ENCODE measurements around the gene PRKN. TPM values are rescaled to one million over a fixed set of nuclear protein-coding genes. Genes with fewer than 3 reads are reported as not detected.

PRKN gene
- total RNA-seq, 1 experiment from 2014 or later = 2.0 TPM

DNA sequence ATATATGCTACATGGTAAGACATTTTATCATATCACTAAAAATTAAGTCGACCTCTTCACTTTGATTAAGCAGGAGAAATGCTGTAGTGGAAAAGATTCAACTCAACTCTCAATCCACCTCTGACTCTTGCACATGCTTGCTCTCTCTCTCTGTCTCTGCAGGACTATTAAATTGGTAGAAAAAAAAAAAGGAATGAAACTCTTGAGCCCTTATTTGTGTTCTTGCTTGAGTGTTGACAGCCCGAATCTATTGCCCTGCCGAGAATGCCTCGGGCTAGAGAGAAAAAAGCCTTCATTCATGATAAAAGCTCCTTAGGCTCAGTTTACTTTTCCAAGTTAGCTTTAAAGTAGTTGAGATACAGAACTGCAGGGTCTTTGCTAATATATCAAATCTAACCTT, 722.2 kb downstream of the PRKN start:
- Histone ChIP-seq H3K27ac (ENCODE audit: insufficient read length, low read depth, low read length) (no peak overlapping the region), H3K4ac (ENCODE audit: low read depth, low read length) (no peak overlapping the region), H4K8ac (replicated peaks; ENCODE audit: insufficient read length, low read depth, low read length) (no peak overlapping the region), H2BK120ac (ENCODE audit: low read depth, low read length, poor library complexity, severe bottlenecking) (no peak overlapping the region), H2BK15ac (ENCODE audit: low read depth, low read length) (no peak overlapping the region), H2BK5ac (ENCODE audit: insufficient read length, low read length) (no peak overlapping the region), H3K23ac (ENCODE audit: insufficient read length, low read depth, low read length) (no peak overlapping the region), H3K79me1 (ENCODE audit: insufficient read depth, low read depth, low read length, poor library complexity, severe bottlenecking) (no peaks in the 10 kb centered on the region), H4K5ac (ENCODE audit: insufficient read length, low read depth, low read length) (no peak overlapping the region), H3K4me2 (ENCODE audit: insufficient read depth, insufficient read length, low read length) (no peak overlapping the region), H2AK5ac (ENCODE audit: insufficient read length, low read length) (no peak overlapping the region), H4K91ac (ENCODE audit: insufficient read length, low read depth, low read length) (no peak overlapping the region), H3K56ac (ENCODE audit: insufficient read length, low read depth, low read length) (no peak overlapping the region), H3K27me3 (ENCODE audit: insufficient read depth, low read length) (no peaks in the 10 kb centered on the region), H3K18ac (ENCODE audit: insufficient read length, low read depth, low read length) (no peak overlapping the region), H3K23me2 (ENCODE audit: insufficient read length, low read depth, low read length, poor library complexity, severe bottlenecking) (no peaks in the 10 kb centered on the region), H2AFZ (ENCODE audit: low read length) (no peak overlapping the region), H3T11ph (ENCODE audit: low read length) (no peak overlapping the region), H3K4me1 (ENCODE audit: insufficient read depth, low read length) (no peaks in the 10 kb centered on the region), H3K9me3 (ENCODE audit: control insufficient read depth, low read depth, low read length) (no peaks in the 10 kb centered on the region), H3K14ac (ENCODE audit: insufficient read depth, low read length) (no peak overlapping the region), H3K79me2 (ENCODE audit: insufficient read depth, low read length) (no peaks in the 10 kb centered on the region), H4K20me1 (ENCODE audit: control insufficient read depth, insufficient read depth, insufficient read length) (no peaks in the 10 kb centered on the region), H2BK12ac (ENCODE audit: insufficient read length, low read depth, low read length) (no peak overlapping the region), H3K9ac (ENCODE audit: extremely low read depth, insufficient read length, low read length) (no peak overlapping the region), H2BK20ac (ENCODE audit: low read depth, low read length, poor library complexity, severe bottlenecking) (no peak overlapping the region)
- Mint-ChIP-seq H3K36me3 (ENCODE audit: insufficient read depth in 1 of 3, low read depth in 3 of 3) (no peaks in the 10 kb centered on the region), H3K27me3 (ENCODE audit: low read depth) (no peaks in the 10 kb centered on the region), H3K4me3 (no peak overlapping the region), H3K4me1 (peaks cover 4 to 5% of the 10 kb centered on the region in 2 experiments; a peak in 3 of 4 replicates), H3K27ac (no peak overlapping the region), H3K9me3 (no peaks in the 10 kb centered on the region)
- DNase-seq = no peak
- TF ChIP-seq, protein P1, sequence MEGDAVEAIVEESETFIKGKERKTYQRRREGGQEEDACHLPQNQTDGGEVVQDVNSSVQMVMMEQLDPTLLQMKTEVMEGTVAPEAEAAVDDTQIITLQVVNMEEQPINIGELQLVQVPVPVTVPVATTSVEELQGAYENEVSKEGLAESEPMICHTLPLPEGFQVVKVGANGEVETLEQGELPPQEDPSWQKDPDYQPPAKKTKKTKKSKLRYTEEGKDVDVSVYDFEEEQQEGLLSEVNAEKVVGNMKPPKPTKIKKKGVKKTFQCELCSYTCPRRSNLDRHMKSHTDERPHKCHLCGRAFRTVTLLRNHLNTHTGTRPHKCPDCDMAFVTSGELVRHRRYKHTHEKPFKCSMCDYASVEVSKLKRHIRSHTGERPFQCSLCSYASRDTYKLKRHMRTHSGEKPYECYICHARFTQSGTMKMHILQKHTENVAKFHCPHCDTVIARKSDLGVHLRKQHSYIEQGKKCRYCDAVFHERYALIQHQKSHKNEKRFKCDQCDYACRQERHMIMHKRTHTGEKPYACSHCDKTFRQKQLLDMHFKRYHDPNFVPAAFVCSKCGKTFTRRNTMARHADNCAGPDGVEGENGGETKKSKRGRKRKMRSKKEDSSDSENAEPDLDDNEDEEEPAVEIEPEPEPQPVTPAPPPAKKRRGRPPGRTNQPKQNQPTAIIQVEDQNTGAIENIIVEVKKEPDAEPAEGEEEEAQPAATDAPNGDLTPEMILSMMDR (conservative IDR thresholded peaks at IDR 0.05) = no peak
- WGBS (ENCODE audit: extremely low coverage, insufficient read length, low lambda C conversion rate) = no CpG with 5 or more reads among the region's 4 CpGs
